Upper lobe of left lung (tissue), 4 donors: ENCODE results near the gene PRSS57.

Source experiments
- EP300 ChIP-seq, 4 donors: sonication (generic); formaldehyde crosslinking; IDR thresholded peaks; one replicate each; pipeline ENCODE4 v1.5.1; 2017; ENCODE audit warnings: antibody characterized with exemption in 4 of 4, control low read depth in 2 of 4
- TF ChIP-seq, protein P1 (sequence below), 6 experiments: fragments of 450-650 bp in 4 of 6; fragments of 200-600 bp in 2 of 6; sonication (generic) in 2 of 6; IDR thresholded peaks; one replicate each; pipeline ENCODE4 v1.5.1; 2016 to 2019; ENCODE audit warnings: antibody characterized with exemption in 6 of 6

GRCh38 chr19:703329-703650 lies 8.0 kb upstream of the PRSS57 start:
- TF ChIP-seq, protein P1, sequence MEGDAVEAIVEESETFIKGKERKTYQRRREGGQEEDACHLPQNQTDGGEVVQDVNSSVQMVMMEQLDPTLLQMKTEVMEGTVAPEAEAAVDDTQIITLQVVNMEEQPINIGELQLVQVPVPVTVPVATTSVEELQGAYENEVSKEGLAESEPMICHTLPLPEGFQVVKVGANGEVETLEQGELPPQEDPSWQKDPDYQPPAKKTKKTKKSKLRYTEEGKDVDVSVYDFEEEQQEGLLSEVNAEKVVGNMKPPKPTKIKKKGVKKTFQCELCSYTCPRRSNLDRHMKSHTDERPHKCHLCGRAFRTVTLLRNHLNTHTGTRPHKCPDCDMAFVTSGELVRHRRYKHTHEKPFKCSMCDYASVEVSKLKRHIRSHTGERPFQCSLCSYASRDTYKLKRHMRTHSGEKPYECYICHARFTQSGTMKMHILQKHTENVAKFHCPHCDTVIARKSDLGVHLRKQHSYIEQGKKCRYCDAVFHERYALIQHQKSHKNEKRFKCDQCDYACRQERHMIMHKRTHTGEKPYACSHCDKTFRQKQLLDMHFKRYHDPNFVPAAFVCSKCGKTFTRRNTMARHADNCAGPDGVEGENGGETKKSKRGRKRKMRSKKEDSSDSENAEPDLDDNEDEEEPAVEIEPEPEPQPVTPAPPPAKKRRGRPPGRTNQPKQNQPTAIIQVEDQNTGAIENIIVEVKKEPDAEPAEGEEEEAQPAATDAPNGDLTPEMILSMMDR (IDR thresholded peaks at IDR 0.05): no peak
- no peak for TF ChIP-seq EP300 (IDR thresholded peaks at IDR 0.05)
